ENCODE data around the gene MIPEP. TPM values are rescaled to one million over a fixed set of nuclear protein-coding genes. Genes with fewer than 3 reads are reported as not detected.

The MIPEP gene
- total RNA-seq (2013; cell fraction: nucleolus; rRNA removed), result 27.1 and 31.0 TPM in 2 replicates
- total RNA-seq (2014; rRNA removed) (30.6 and 42.0 TPM in 2 replicates), total RNA-seq (2014; rRNA removed; fragmentation: Illumina TruSeq; extraction: Trizol) (25.4 and 28.2 TPM in 2 replicates), total RNA-seq (2021) (35.9 and 38.2 TPM in 2 replicates), polyA plus RNA-seq (2011; rRNA removed) (36.7 and 42.8 TPM in 2 replicates), polyA plus RNA-seq (2014; fragmentation: Illumina TruSeq; extraction: Trizol) (28.9 and 31.4 TPM in 2 replicates), polyA plus RNA-seq (2014; fragmentation: Nextera tagmentation; extraction: Ambion mirVana) (10 to 100 TPM; 15.6 to 28.2 TPM), polyA plus RNA-seq (2014; rRNA removed) (27.6 and 28.4 TPM in 2 replicates), polyA plus RNA-seq (2016; fragmentation: Nextera tagmentation; extraction: Ambion mirVana) (10 to 100 TPM; 54.2 to 56.2 TPM), polyA minus RNA-seq (2011; rRNA and poly(A)+ RNA removed) (26.4 and 26.6 TPM in 2 replicates), Bru-seq, nascent RNA (percentile 60 among the genes with signal in this experiment), BruChase-seq, experiment 1, labeled RNA remaining after a 6-hour chase (percentile 55 among the genes with signal in this experiment), BruChase-seq, experiment 2, labeled RNA remaining after a 2-hour chase (percentile 56 among the genes with signal in this experiment)
- 11.8 TPM for polyA plus RNA-seq (2011; ENCODE audit: low read depth)
- polyA plus RNA-seq (2011; cell fraction: cytosol; rRNA removed), result 21.7 and 24.8 TPM in 2 replicates
- 38.5 and 41.2 TPM in 2 replicates for polyA plus RNA-seq (2011; cell fraction: nucleus; rRNA removed)
- 24.8 and 26.1 TPM in 2 replicates for polyA plus RNA-seq (2012)
- 6.8 TPM in 2 replicates for polyA minus RNA-seq (2011; cell fraction: cytosol; rRNA and poly(A)+ RNA removed)
- polyA minus RNA-seq (2011; cell fraction: nucleus; rRNA and poly(A)+ RNA removed), result 19.9 and 28.6 TPM in 2 replicates
- long read RNA-seq, experiment 1, transcript MIPEP-201 (19 exons, 2,400 nt), result major isoform, 27 of 32 reads
- long read RNA-seq, experiment 1, partial matches to known transcripts, result 0 of 32 reads
- long read RNA-seq, experiment 1, other reads (novel, unspliced or antisense), result 5 of 32 reads
- long read RNA-seq, experiment 2, transcript MIPEP-201 (19 exons, 2,400 nt), result major isoform, 310 of 368 reads
- long read RNA-seq, experiment 2, partial matches to known transcripts, result 19 of 368 reads
- long read RNA-seq, experiment 2, other reads (novel, unspliced or antisense), result 39 of 368 reads

DNA sequence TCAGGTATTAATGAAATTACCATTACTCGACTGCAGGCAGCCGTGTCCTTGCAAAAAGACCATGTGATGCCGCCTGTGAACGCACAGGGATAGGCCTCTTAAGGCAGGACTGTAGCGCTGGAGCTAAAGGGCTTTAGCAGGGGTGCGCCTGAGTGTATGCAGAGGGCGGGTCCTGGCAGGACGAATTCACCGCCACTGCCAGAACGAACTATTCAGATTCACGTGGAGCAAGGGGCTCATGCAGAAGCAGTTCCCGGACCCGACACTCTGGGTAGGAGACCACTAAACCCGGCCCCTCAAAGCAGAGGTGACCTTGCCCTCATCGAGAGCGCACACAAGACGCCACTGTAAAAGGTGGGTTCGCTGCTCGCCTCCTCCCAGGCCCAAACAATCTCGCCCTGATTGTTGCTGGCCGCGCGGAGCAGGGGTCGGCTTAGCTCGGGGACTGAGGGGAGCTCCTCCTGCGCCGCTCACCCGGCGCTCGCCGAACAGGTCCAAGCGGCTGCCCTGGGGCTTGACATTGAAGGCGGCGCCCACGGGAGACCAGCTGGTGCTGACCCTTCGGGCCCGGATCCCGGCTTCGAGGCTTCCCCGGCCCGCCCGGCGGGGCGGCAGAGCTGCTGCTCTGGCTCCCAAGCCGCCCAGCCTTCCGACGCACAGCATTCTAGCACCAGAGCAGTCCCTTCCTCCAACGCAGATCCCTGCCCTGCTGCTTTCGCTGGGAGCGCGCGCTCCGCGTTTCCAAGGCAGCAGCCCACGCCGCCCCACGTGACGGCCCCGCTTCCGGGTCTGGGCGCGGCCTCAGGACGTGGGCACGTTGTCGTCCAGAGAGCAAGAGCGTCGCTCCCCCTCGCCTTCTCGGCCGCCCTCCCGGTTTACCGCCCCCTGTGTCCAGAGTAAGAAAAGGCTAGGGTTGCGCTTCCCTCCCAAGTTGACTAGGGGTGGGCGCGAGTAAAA, at the start of gene MIPEP:
Gene MIPEP (minus strand): TSS at position 743 of the 957 bp plus-strand sequence. CDS start 80 bp downstream, at position 663.
- POLR2A ChIA-PET, result interaction anchor here (0.6 kb wide), 1 partner anchor 100 kb away, joined by 3 read pairs; no protein-coding TSS in a partner anchor
- H3K4me1 ChIP-seq (ENCODE audit: control insufficient read depth, insufficient read depth, low read length), result no peaks in the 10 kb centered on the region
- no peak for FAIRE-seq
- no peaks in the 10 kb centered on the region for H4K20me1 ChIP-seq (ENCODE audit: control insufficient read depth, insufficient read depth)
- ATAC-seq, result peak; percentile 96
- RAD21 ChIA-PET (ENCODE audit: unreplicated experiment), result interaction anchor here (0.7 to 2.2 kb wide), 10 partner anchors 10 to 516 kb away, joined by 3 to 5 read pairs (median 4); no protein-coding TSS in a partner anchor
- peak within 1 kb of the TSS; percentile 69 for H3K27ac ChIP-seq (ENCODE audit: control insufficient read depth, insufficient read depth)
- no peaks in the 10 kb centered on the region for H3K9me3 ChIP-seq (replicated peaks; ENCODE audit: control insufficient read depth, insufficient read depth, low read length)
- BruUV-seq (replicated peaks), result no TSS peak
- SMC1A ChIA-PET (ENCODE audit: uncharacterized antibody, unreplicated experiment), result interaction anchor here (0.9 to 2.2 kb wide), 10 partner anchors 12 to 567 kb away, joined by 3 to 8 read pairs (median 4); no protein-coding TSS in a partner anchor
- 2% methylated on average over 67 of the region's 75 CpGs for WGBS (ENCODE audit: insufficient coverage, insufficient replicate concordance, low lambda C conversion rate, missing lambda C conversion rate)
- CTCF ChIA-PET, result interaction anchor here (0.6 to 3.6 kb wide), 36 partner anchors 10 to 743 kb away, joined by 3 to 17 read pairs (median 4); no protein-coding TSS in a partner anchor
- no peaks in the 10 kb centered on the region for H3K36me3 ChIP-seq (ENCODE audit: control insufficient read depth in 2 of 2, insufficient read depth in 2 of 2, low read length in 1 of 2)
- peak within 1 kb of the TSS; percentile 95 for H3K4me2 ChIP-seq (ENCODE audit: control insufficient read depth, insufficient read depth)
- no peaks in the 10 kb centered on the region for H3K27me3 ChIP-seq (replicated peaks in 1 of 2; ENCODE audit: control insufficient read depth in 2 of 2, insufficient read depth in 2 of 2, low read length in 1 of 2)
- peak within 1 kb of the TSS; percentile 93 for H2AFZ ChIP-seq (ENCODE audit: control insufficient read depth, low read depth, low read length)
- H3K4me3 ChIP-seq, result peak within 1 kb of the TSS; percentile 70
- peak within 1 kb of the TSS; percentile 82 for H3K9ac ChIP-seq (ENCODE audit: control insufficient read depth, insufficient read depth, low read length)
- intact Hi-C loops (cut with micrococcal nuclease; ENCODE audit: unreplicated experiment), result loop anchor here (5.0 kb wide), 1 partner anchor 312 kb away; no protein-coding TSS in a partner anchor
- DNase-seq (ENCODE audit: low read depth, low spot score), result peak; percentile 79
- peaks cover 12% of the 10 kb centered on the region for H3K79me2 ChIP-seq (ENCODE audit: control insufficient read depth, insufficient read depth, low read length)
- in situ Hi-C loops (cut with MboI), result no loop called here
- TF ChIP-seq PAX8 (IDR thresholded peaks at IDR 0.05) (no peak), CEBPB (IDR thresholded peaks at IDR 0.05; ENCODE audit: borderline replicate concordance in 1 of 2, low read depth in 2 of 2, low read length in 2 of 2) (no peak), NBN (IDR thresholded peaks at IDR 0.05) (0 out of 2 replicates have a peak, but pooled peaks have one; percentile 33), CBFB (IDR thresholded peaks at IDR 0.05; ENCODE audit: low read depth) (peak; percentile 30; the same call in 1 of the 2 replicates), SRF (IDR thresholded peaks at IDR 0.05; ENCODE audit: low read depth in 2 of 2, low read length in 2 of 2) (0 out of 4 replicates have a peak, but pooled peaks of 1 of the 2 experiments have one; percentile 37), NRF1 (conservative IDR thresholded peaks at IDR 0.05; ENCODE audit: low read depth, low read length) (no peak), HDAC6 (IDR thresholded peaks at IDR 0.05; ENCODE audit: unreplicated experiment) (no peak), BMI1 (IDR thresholded peaks at IDR 0.05; ENCODE audit: borderline replicate concordance) (peak; percentile 92)
- TF ChIP-seq, protein P1, sequence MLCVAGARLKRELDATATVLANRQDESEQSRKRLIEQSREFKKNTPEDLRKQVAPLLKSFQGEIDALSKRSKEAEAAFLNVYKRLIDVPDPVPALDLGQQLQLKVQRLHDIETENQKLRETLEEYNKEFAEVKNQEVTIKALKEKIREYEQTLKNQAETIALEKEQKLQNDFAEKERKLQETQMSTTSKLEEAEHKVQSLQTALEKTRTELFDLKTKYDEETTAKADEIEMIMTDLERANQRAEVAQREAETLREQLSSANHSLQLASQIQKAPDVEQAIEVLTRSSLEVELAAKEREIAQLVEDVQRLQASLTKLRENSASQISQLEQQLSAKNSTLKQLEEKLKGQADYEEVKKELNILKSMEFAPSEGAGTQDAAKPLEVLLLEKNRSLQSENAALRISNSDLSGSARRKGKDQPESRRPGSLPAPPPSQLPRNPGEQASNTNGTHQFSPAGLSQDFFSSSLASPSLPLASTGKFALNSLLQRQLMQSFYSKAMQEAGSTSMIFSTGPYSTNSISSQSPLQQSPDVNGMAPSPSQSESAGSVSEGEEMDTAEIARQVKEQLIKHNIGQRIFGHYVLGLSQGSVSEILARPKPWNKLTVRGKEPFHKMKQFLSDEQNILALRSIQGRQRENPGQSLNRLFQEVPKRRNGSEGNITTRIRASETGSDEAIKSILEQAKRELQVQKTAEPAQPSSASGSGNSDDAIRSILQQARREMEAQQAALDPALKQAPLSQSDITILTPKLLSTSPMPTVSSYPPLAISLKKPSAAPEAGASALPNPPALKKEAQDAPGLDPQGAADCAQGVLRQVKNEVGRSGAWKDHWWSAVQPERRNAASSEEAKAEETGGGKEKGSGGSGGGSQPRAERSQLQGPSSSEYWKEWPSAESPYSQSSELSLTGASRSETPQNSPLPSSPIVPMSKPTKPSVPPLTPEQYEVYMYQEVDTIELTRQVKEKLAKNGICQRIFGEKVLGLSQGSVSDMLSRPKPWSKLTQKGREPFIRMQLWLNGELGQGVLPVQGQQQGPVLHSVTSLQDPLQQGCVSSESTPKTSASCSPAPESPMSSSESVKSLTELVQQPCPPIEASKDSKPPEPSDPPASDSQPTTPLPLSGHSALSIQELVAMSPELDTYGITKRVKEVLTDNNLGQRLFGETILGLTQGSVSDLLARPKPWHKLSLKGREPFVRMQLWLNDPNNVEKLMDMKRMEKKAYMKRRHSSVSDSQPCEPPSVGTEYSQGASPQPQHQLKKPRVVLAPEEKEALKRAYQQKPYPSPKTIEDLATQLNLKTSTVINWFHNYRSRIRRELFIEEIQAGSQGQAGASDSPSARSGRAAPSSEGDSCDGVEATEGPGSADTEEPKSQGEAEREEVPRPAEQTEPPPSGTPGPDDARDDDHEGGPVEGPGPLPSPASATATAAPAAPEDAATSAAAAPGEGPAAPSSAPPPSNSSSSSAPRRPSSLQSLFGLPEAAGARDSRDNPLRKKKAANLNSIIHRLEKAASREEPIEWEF (IDR thresholded peaks at IDR 0.05; ENCODE audit: insufficient replicate concordance, low read depth, low read length), result no peak
- TF ChIP-seq, protein P2, sequence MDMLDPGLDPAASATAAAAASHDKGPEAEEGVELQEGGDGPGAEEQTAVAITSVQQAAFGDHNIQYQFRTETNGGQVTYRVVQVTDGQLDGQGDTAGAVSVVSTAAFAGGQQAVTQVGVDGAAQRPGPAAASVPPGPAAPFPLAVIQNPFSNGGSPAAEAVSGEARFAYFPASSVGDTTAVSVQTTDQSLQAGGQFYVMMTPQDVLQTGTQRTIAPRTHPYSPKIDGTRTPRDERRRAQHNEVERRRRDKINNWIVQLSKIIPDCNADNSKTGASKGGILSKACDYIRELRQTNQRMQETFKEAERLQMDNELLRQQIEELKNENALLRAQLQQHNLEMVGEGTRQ (IDR thresholded peaks at IDR 0.05; ENCODE audit: borderline replicate concordance, low read depth, low read length), result peak; percentile 95

All from GM12878 (cell line).